ENCODE results near the gene SLC50A1.

SLC50A1 gene

DNA sequence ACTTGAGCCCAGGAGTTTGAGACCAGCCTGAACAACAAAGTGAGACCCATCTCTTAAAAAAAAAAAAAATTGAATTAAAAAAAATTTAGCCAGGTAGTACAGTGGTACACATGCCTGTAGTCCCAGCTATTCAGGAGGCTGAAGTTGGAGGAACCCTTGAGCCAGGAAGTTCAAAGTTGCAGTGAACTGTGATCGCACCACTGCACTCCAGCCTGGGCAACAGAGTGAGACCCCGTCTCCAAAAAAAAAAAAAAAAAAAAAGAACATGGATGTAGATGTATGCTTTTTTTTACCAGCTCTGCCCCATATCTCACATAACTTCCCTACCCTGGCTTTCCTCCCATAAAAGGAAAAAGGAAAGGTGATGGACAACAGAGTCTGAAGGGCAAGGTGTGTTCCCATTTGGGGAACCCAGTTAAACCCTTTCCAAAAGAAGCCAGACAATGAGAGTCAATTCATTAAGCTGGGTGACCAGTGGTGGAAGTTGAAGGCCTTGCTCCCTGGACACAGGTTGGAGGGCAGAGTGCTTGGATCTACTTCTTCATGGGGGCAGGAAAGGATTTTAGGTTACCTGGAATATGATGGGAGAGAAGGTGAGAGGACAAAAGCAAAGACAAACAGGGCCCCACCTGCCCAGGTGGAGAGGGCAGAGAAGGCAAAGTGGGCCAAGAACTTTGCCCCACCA, 34.6 kb downstream of the SLC50A1 start:
- DNase-seq (ENCODE audit: low read depth in 2 of 2) = no peak

DNA sequence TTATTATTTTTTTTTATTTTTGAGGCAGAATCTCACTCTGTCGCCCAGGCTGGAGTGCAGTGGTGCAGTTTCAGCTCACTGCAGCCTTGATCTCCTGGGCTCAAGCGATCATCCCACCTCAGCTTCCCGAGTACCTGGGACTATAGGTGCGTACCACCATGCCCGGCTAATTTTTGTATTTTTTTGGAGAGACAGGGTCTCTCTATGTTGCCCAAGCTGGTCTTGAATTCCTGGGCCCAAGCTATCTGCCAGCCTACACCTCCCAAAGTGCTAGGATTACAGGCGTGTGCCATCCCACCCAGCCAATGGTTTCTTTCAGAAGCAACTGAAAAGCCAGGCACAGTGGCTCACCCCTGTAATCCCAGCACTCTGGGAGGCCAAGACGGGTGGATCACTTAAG, 35.2 kb downstream of the SLC50A1 start:
- no peak for DNase-seq (ENCODE audit: low read depth in 2 of 2)

DNA sequence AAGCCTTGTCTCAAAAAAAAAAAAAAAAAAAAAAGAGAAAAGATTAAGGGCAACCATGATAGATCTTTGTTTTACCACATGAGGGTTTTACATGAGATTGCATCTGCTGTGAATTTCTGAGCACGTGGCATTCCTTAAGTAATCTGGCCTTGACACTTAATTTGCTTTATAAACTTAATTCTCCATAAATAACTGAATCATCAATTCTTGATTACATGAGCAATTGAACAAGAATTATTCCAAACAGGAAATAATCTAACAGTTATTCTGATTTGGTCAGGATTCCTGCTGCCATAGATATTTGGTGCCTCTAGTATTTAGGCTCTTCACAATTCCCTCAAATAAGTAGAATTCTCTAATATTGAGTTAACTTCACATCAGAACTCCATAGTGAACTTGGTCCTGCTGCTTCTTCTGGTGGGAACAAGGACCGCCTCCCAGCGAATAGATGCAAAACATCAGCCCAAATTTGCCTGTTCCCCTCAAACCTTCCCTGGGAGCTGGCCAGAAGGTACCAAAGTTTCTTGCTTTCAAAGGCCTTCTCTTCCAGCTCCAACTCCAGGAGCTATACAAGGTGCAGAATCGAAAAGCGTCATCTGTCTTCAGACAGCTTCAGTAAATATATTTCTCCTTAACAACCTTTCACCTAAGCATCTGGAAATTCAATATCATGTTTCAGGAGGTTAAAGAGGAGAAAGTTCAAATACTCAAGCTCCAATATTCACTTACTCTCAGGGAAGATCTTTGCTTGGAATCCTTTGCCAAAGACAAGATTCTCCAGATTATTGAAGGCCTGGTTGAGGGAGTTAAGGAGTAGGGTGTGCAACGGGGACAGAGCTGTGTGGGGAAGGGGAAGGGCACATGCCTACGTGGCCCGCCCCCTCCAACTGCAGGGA, 36.4 kb downstream of the SLC50A1 start:
- DNase-seq (ENCODE audit: low read depth in 2 of 2) = no peak

DNA sequence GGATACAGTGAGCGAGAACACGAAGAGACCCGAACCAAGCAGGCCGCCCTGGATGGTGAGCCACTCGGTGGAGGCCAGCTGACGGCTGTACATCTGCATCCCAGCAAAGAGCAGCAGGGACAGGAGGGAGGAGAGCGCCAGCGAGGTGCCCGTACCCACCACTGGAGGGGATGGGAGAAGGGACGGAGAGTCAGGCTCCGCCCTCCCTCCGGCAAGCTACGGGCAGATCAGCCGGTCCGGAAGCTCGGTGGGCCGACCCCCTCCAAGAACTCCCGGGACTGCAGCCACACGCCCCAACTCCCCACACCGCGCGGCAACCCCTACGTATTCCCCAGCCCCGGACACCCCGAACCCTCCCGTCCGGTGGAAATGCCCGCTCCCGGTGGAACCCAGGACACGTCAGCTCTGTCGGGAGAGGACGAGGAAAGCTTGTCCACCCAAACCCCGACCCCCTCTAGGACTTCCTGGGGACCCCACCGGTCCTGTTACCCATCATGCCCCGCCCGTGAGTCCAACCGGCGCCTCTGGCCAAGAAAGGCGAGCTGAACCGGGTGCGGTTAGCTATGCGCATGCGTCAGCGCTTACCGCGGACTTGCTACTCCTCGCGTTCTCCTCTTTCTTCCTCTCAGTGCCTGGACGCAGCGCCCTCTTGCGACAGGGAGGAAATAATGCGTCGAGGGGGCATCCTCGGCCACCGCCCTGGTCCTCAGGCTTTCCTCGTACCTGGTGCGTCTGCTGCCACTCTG, 37.3 kb downstream of the SLC50A1 start, which contains the start of gene KRTCAP2:
TSS of gene KRTCAP2 (minus strand) at position 573 of the 746 bp plus-strand sequence. CDS start at position 493, 80 bp downstream.
- peak; percentile 86 to 87 for DNase-seq (ENCODE audit: low read depth in 2 of 2)

DNA sequence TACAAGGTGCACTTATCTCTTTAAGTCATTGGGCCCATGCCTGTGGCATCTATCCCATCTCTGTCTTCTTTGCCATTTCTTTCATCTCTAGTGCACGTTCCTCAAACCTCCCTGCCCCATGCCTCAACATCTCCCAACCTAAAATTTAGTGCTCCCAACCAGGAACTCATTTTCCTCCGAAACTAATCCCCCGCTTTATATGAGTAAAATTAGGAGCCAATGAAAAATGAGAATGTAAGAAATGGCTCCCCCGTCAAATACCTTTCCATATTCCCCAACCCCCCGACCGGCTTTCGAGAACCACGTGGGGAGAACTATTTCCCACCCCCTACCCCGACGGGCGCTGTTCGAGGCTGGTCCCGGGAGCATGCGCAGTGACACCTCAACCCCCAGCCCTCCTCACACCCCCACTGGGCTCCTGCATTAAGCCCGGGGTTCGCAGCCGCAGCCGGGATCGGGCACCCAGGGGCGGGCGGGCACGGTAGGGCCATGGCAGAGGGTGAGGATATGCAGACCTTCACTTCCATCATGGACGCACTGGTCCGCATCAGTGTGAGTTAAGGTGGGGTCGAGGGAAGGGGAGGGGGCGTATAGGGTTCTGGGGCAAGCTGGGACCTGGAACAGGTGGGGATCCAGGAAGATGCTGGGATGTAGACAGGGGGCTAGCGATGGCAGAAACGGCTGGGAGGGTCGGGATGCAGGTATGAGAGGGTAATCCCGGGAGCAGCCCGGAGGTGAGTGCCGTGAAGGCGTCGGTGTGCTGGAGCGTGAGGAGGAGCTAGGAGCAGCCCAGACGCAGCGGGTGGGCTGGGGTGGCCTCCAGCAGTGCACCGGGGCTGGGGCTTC, 38.0 kb downstream of the SLC50A1 start, which contains the start of gene TRIM46:
TSS of gene TRIM46 (plus strand) at position 372 of the 846 bp plus-strand sequence. CDS start at position 490, 118 bp downstream.
- DNase-seq (ENCODE audit: low read depth in 2 of 2) = peak in 1 of 2 experiments; percentile 47

DNA sequence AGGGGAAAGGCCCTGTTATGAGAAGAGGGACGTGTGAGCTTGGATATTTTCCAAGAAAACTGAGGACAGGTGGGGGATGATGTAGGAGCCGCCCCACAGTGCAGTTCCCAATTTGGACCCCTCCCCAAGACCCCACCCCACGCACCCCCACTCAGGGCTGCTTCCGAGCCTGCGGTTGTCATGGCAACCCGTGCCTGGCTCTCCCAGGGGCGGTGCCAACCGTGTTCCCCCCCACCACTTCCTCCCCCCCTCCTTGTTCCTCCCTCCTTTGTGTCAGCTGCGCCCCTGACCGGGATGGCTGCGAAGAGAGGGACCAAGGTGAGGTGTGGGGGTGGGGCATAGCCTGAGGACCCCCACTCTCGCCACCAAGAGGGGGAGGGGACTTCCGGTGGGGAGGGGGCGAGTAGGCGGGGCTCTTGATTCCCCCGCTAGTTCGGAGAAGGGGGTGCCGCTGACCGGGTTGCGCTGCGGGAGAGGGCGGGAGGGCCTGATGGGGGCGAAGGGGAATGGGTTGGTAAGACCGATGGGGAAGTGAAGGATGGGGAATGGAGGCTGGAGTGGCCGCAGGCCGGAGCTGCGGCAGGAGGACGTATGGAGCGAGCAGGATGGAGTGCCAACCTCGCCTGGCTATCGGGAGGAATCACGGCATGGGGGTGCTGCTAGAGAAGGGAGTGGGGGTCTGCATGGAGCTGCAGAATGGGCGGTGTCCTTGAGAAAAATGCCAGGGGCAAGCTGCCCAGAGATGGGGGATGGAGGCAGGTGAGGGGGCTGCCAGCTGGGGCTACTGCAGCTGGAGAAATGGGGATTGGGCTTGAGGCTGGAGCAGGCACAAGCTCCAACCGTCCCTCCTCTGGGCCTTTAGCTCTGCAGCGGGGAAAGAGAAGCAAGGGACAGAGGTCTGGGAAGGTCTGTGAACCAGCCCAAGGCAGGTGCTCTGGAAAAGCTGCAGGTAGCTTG, 39.0 kb downstream of the SLC50A1 start:
- DNase-seq (ENCODE audit: low read depth in 2 of 2) = no peak

DNA sequence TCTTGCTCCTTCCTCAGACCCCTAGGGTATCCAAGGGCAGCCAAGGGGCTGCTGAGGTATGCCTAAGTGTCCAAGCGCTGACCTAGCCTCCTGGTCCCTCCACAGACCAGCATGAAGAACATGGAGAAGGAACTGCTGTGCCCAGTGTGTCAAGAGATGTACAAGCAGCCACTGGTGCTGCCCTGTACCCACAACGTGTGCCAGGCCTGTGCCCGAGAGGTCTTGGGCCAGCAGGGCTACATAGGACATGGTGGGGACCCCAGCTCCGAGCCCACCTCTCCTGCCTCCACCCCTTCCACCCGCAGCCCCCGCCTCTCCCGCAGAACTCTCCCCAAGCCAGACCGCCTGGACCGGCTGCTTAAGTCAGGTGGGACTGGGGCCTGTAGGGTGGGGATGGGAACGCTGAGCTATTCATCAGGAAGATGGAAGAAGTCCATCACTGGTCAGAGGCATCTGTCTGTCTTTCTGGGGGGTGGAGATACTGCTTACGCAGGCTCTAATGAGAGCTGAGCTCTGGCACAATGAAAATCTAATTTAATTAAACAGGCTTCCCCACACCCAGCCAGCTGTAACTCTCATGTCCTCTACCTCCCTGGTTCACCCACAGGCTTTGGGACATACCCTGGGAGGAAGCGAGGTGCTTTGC, 39.8 kb downstream of the SLC50A1 start:
- no peak for DNase-seq (ENCODE audit: low read depth in 2 of 2)

DNA sequence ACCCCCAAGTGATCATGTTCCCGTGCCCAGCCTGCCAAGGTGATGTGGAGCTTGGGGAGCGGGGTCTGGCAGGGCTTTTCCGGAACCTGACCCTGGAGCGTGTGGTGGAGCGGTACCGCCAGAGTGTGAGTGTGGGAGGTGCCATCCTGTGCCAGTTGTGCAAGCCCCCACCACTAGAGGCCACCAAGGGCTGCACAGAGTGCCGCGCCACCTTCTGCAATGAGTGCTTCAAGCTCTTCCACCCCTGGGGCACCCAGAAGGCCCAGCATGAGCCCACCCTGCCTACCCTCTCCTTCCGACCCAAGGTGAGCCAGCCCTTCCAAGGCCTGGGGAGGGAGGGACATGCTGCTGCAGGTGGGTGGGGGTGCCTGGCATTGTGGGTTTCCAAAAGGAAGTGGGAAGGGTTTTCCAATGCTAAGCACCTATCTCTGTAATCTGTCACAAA, 40.3 kb downstream of the SLC50A1 start:
- DNase-seq (ENCODE audit: low read depth in 2 of 2) = no peak

DNA sequence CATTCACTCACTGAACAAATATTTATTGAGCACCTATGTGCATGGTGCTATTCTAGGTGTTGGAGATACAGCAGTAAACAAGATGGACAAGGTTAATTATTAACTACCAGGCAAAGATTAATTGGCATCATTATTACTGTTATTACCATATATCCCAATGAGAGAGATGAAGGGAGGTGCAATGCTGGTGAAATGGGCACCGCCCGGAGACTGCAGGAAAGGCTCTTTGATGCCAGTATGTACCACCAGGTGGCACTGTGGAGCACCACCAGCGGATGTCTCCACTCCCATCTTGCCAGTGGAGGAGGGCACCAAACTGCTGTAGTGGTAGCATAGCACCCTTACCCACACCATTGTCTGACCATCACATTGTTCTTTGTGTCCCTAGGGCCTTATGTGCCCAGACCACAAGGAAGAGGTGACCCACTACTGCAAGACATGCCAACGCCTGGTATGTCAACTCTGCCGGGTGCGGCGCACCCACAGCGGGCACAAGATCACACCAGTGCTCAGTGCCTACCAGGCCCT, 41.0 kb downstream of the SLC50A1 start:
- DNase-seq (ENCODE audit: low read depth in 2 of 2) = no peak

DNA sequence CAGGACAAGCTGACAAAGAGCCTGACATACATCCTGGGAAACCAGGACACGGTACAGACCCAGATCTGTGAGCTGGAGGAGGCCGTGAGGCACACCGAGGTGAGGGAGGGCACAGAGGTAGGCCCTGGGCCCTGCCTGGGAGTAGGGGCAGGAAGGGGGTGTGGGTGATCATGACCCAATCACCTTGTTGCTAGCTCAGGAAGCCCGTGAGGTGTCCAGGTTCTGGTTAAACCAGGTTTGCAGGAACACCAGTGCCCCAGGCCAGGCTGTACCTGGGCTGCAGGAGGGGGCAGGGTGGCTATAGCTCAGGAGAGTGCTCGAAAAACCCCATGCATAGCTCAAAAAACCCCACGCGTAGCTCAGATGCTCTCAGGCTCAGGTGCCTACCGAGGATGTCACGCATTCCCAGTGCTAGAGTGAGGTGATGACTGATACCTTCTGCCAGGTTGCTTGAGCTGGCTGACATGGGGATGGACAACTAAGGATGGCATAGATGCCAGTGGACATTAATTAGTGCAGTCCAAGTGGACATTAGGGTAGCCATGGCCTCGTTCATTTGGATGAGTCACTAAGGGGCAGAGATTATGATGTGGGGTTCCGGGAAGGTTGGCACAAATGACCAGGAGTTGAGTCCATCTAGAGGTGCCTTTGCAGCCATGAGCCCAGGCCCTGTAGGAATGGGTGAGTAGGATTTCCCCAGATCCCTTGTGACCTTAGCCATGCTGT, 41.7 kb downstream of the SLC50A1 start:
- DNase-seq (ENCODE audit: low read depth in 2 of 2) = no peak

DNA sequence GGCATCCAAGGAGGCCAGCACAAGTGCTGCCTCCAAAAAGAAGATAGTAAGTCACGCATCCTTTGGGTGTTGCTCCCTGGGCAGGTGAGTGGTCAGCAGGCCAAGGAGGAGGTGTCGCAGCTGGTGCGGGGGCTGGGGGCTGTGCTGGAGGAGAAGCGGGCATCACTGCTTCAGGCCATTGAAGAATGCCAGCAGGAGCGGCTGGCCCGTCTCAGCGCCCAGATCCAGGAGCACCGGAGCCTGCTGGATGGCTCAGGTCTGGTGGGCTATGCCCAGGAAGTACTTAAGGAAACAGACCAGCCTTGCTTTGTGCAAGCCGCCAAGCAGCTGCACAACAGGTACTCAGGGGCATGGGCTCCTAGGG, 42.2 kb downstream of the SLC50A1 start:
- no peak for DNase-seq (ENCODE audit: low read depth in 2 of 2)

DNA sequence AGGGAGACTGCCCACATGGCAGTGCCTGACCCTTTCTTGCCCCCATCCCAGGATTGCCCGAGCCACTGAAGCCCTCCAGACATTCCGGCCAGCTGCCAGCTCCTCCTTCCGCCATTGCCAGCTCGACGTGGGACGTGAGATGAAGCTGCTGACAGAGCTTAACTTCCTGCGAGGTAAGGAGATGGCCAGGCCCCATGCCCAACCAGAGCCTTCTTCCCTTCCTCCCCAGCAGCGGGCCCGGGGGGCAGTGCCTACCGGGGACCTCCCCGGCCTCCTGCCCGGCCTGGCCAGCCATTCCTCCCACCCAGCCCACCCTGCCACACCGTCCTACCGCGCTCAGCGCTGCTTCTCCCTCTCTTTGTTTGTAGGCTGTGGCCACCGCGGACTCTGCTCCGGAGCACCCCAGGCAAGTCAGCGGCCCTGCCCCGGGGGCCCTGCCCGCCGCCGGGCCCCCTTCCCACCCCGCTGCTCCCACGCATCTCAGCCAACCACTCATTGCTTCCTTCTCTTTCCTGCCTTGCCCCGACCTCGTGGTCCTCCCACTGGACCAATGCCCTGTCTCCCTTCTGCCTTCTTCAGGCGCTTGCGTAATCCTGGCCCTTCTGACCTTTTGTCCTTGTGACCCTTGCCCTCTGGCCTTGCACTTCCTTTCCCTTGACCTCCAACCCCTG, 42.9 kb downstream of the SLC50A1 start:
- no peak for DNase-seq (ENCODE audit: low read depth in 2 of 2)

DNA sequence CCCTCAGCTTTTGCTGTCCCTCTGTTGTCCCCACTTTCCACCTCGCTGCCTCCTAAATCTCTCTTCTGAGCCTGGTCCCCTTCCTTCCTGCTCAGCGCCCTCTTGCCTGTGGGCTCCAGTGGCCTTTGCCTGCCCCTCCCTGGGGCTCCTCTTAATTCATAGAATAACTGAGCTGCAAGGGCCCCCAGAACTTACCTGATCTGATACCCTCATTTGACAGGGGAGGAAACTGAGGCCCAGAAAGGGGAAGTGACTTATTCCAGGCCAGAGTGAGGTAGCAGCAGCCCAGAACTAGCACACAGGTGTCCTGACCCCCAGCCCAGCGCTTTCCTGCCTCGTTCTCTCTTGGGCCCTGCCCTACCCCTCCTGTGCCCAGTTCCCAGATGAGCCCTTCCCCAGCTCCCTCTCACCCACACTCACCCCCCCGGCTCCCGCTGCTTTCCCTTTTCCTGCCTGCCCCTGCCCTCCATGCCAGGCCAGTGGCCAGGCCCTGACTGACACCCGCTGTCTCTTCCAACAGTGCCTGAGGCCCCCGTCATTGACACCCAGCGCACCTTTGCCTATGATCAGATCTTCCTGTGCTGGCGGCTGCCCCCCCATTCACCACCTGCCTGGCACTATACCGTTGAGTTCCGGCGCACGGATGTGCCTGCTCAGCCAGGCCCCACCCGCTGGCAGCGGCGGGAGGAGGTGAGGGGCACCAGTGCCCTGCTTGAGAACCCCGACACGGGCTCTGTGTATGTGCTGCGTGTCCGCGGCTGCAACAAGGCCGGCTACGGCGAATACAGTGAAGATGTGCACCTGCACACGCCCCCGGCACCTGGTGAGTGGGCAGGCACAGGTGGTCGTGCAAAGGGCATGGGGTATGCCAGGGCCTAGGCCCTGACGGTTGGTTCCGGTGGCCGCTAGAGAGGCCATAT, 43.7 kb downstream of the SLC50A1 start:
- DNase-seq (ENCODE audit: low read depth in 2 of 2) = no peak

DNA sequence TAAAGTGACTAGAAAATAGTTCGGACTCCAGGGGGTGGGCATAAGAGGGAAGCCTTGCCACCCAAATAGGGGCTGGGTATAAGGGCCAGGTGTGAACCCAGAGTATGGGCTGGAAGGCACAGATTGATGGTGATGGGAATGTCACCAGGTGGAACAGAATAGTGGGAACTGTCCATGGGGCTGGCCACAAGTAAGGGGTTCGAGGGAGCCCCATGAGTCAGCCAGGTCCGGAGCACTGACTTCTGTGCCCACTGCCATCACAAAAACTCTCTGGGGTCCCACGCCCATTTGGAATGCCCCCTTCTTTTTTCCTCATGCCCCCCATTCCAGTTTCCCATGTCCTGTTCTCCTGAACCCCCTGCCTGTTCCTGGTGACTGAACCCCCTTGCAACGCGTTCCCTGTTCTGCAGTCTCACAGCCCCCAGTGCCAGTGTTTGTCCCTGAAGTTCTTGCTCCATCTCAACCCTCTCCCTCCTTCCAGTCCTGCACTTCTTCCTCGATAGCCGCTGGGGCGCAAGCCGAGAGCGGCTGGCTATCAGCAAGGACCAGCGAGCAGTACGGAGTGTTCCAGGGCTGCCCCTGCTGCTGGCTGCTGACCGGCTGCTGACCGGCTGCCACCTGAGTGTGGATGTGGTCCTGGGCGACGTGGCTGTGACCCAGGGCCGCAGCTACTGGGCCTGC, 45.9 kb downstream of the SLC50A1 start:
- DNase-seq (ENCODE audit: low read depth in 2 of 2) = no peak

DNA sequence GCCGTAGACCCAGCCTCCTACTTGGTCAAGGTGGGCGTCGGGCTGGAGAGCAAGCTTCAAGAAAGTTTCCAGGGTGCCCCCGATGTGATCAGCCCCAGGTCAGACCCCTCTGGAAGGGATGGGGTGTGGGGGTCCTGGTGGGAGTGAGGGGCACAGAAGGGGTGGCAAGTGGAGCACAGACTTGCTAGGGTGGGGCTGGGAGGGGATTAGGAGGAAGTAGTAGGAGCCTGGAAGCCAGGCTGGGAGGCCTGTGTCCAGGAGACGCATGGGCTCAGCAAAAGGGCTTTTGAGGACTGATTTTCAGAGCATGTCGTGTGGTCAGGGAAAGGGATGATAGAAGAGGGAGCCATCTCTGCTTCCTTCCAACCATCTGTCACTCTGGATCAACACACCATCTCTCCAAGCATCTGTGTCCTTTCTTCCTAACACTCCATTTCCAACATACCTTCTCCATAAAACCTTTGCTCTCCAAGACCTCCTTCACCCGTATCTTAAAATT, 46.4 kb downstream of the SLC50A1 start:
- DNase-seq (ENCODE audit: low read depth in 2 of 2) = no peak

DNA sequence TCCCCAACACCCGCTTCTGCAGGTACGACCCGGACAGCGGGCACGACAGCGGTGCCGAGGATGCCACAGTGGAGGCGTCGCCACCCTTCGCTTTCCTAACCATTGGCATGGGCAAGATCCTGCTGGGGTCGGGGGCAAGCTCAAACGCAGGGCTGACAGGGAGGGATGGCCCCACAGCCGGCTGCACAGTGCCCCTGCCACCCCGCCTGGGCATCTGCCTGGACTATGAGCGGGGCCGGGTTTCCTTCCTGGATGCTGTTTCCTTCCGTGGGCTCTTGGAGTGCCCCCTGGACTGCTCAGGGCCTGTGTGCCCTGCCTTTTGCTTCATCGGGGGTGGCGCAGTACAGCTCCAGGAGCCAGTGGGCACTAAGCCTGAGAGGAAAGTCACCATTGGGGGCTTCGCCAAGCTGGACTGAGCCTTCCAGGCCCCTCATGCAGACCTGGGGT, 48.1 kb downstream of the SLC50A1 start:
- no peak for DNase-seq (ENCODE audit: low read depth in 2 of 2)

Measured in fibroblast of skin of left biceps (primary cell).